Small intestine (tissue), 7 donors: Measurements from ENCODE around the gene NCOA3. TPM values are rescaled to one million over a fixed set of nuclear protein-coding genes. Genes with fewer than 3 reads are reported as not detected.
A peak's percentile ranks its signal among the peaks of the same experiment; 100 is the strongest.

Source experiments
- DNase-seq, 2 donors: peaks; one replicate each; pipeline versions ENCODE4 v3.0.0 to v3.0.0-alpha.2; 2013
- FAIRE-seq: peaks from 2 replicates; lab custom pipeline; 2012; peaks lifted over from hg19 to GRCh38; lab: Jason Lieb, UNC
- H3K27ac ChIP-seq, 3 donors: one replicate each; pipeline ENCODE4 v1.5.1; 2013; ENCODE audit warnings: low read length in 2 of 3, mild to moderate bottlenecking in 2 of 3, control low read depth in 1 of 3, inconsistent platforms in 1 of 3, low read depth in 1 of 3, moderate library complexity in 1 of 3
- H3K27me3 ChIP-seq, 3 donors: one replicate each; pipeline ENCODE4 v1.6.1; 2013; ENCODE audit warnings: low read length in 3 of 3, inconsistent platforms in 1 of 3; ENCODE audit not compliant: control insufficient read depth in 3 of 3, insufficient read depth in 3 of 3
- H3K36me3 ChIP-seq, 3 donors: one replicate each; pipeline ENCODE4 v1.6.1; 2013; ENCODE audit warnings: low read length in 3 of 3, inconsistent platforms in 1 of 3, low read depth in 1 of 3, mild to moderate bottlenecking in 1 of 3, moderate library complexity in 1 of 3; ENCODE audit not compliant: control insufficient read depth in 3 of 3, insufficient read depth in 2 of 3
- H3K4me1 ChIP-seq, 3 donors: one replicate each; pipeline ENCODE4 v1.6.1; 2013; ENCODE audit warnings: low read length in 2 of 3, inconsistent platforms in 1 of 3, low read depth in 1 of 3, mild to moderate bottlenecking in 1 of 3, moderate library complexity in 1 of 3; ENCODE audit not compliant: control insufficient read depth in 3 of 3, insufficient read depth in 2 of 3
- H3K4me3 ChIP-seq, 3 donors: one replicate each; pipeline ENCODE4 v1.5.1; 2013; ENCODE audit warnings: low read length in 3 of 3, control low read depth in 1 of 3, inconsistent platforms in 1 of 3, low read depth in 1 of 3, mild to moderate bottlenecking in 1 of 3, moderate library complexity in 1 of 3
- H3K9me3 ChIP-seq, 2 donors: one replicate each; pipeline ENCODE4 v1.6.1; 2013; ENCODE audit warnings: low read depth in 1 of 2, low read length in 1 of 2; ENCODE audit not compliant: control insufficient read depth in 2 of 2, insufficient read depth in 1 of 2
- WGBS, 3 donors: extraction: QIAGEN DNeasy Blood & Tissue Kit; methylation state at CpG; one replicate each; pipeline ENCODE4 v1.1.7; 2013; 5-methylcytosine and 5-hydroxymethylcytosine counted together
- polyA plus RNA-seq, 4 donors: library from polyadenylated mRNA; stranded (reverse) in 3 of 4; unstranded in 1 of 4; fragments of 200-250 nt in 3 of 4; fragments of 120-200 nt in 1 of 4; gene quantifications; one replicate each; pipeline versions ENCODE4 v1.2.1 to v1.2.3, GENCODE V29; 2013
- donor health status: healthy with polysubstance abuse.
- donor health status: control.
- donor health status: control.
- donor health status: Bipolar disorder and iron deficiency.
- donor health status: healthy.

The NCOA3 gene
- polyA plus RNA-seq, 4 donors: 3.4 to 14.9 (median 5.1) TPM

GRCh38 chr20:47509104-47509661 lies 7.5 kb downstream of the NCOA3 start:
- no peak for DNase-seq
- H3K36me3 ChIP-seq: no peaks in the 10 kb centered on the region
- H3K9me3 ChIP-seq: no peaks in the 10 kb centered on the region
- H3K4me3 ChIP-seq: no peak overlapping the region
- no peak for FAIRE-seq
- 82 to 88% (median 87%) methylated on average over 6 of the region's 6 CpGs for WGBS, 3 donors
- no peak overlapping the region for H3K27ac ChIP-seq
- no peaks in the 10 kb centered on the region for H3K27me3 ChIP-seq
- no peaks in the 10 kb centered on the region for H3K4me1 ChIP-seq

GRCh38 chr20:47509685-47510084 lies 8.0 kb downstream of the NCOA3 start:
- WGBS, 3 donors: 88 to 94% (median 91%) methylated on average over 1 of the region's 1 CpG
- Histone ChIP-seq H3K4me1 (no peaks in the 10 kb centered on the region), H3K4me3 (no peak overlapping the region), H3K36me3 (no peaks in the 10 kb centered on the region), H3K27me3 (no peaks in the 10 kb centered on the region), H3K9me3 (no peaks in the 10 kb centered on the region), H3K27ac (no peak overlapping the region)
- DNase-seq (no peak), FAIRE-seq (no peak)

- Histone ChIP-seq H3K4me3 (no peak overlapping the region), H3K27me3 (no peaks in the 10 kb centered on the region), H3K9me3 (peaks cover 0 to 8% of the 10 kb centered on the region in 2 donors), H3K4me1 (no peaks in the 10 kb centered on the region), H3K36me3 (peaks cover 0 to 7% (median 0%) of the 10 kb centered on the region in 3 donors), H3K27ac (no peak overlapping the region)
- DNase-seq (no peak), FAIRE-seq (no peak)
- WGBS, 3 donors: 84 to 89% (median 87%) methylated on average over 1 of the region's 1 CpG
These were observed 14.2 kb downstream of the NCOA3 start for GRCh38 chr20:47515843-47516242.

- H3K4me3 ChIP-seq: no peak overlapping the region
- peaks cover 0 to 16% (median 0%) of the 10 kb centered on the region in 3 donors for H3K36me3 ChIP-seq
- no peak for DNase-seq
- H3K4me1 ChIP-seq: peaks cover 0 to 3% (median 0%) of the 10 kb centered on the region in 3 donors
- H3K27ac ChIP-seq: no peak overlapping the region
- no peaks in the 10 kb centered on the region for H3K27me3 ChIP-seq
- 96 to 98% (median 97%) methylated on average over 19 of the region's 19 CpGs for WGBS, 3 donors
- FAIRE-seq: no peak
- H3K9me3 ChIP-seq: peaks cover 0 to 34% of the 10 kb centered on the region in 2 donors
These were observed 19.5 kb downstream of the NCOA3 start for GRCh38 chr20:47521059-47521808.

GRCh38 chr20:47524015-47524784 lies 22.5 kb downstream of the NCOA3 start:
- Histone ChIP-seq H3K27ac (peak overlapping the region in 1 of 3 donors; percentile 31), H3K36me3 (peaks cover 0 to 14% (median 0%) of the 10 kb centered on the region in 3 donors), H3K27me3 (no peaks in the 10 kb centered on the region), H3K4me3 (no peak overlapping the region), H3K4me1 (peaks cover 0 to 3% (median 0%) of the 10 kb centered on the region in 3 donors), H3K9me3 (peaks cover 0 to 38% of the 10 kb centered on the region in 2 donors)
- FAIRE-seq: no peak
- WGBS, 3 donors: 64 to 93% (median 64%) methylated on average over 8 of the region's 8 CpGs
- DNase-seq: no peak

- H3K27me3 ChIP-seq: no peaks in the 10 kb centered on the region
- H3K36me3 ChIP-seq: peaks cover 0 to 3% (median 0%) of the 10 kb centered on the region in 3 donors
- WGBS, 3 donors: 94 to 99% (median 97%) methylated on average over 5 of the region's 5 CpGs
- peaks cover 0 to 3% (median 0%) of the 10 kb centered on the region in 3 donors for H3K4me1 ChIP-seq
- FAIRE-seq (no peak), DNase-seq (no peak)
- peaks cover 0 to 21% of the 10 kb centered on the region in 2 donors for H3K9me3 ChIP-seq
- H3K27ac ChIP-seq: no peak overlapping the region
- no peak overlapping the region for H3K4me3 ChIP-seq
These were observed 25.5 kb downstream of the NCOA3 start for GRCh38 chr20:47527004-47527800.

- H3K27me3 ChIP-seq: no peaks in the 10 kb centered on the region
- H3K36me3 ChIP-seq: no peaks in the 10 kb centered on the region
- DNase-seq (no peak), FAIRE-seq (no peak)
- no peak overlapping the region for H3K27ac ChIP-seq
- H3K9me3 ChIP-seq: peaks cover 0 to 4% of the 10 kb centered on the region in 2 donors
- 60 to 85% (median 84%) methylated on average over 2 of the region's 2 CpGs for WGBS, 3 donors
- no peak overlapping the region for H3K4me3 ChIP-seq
- H3K4me1 ChIP-seq: no peaks in the 10 kb centered on the region
These were observed 28.2 kb downstream of the NCOA3 start for GRCh38 chr20:47529840-47530239.

GRCh38 chr20:47531458-47531857 lies 29.8 kb downstream of the NCOA3 start:
- Histone ChIP-seq H3K27ac (no peak overlapping the region), H3K36me3 (peaks cover 0 to 2% (median 0%) of the 10 kb centered on the region in 3 donors), H3K9me3 (peaks cover 0 to 3% of the 10 kb centered on the region in 2 donors), H3K4me1 (no peaks in the 10 kb centered on the region), H3K4me3 (no peak overlapping the region), H3K27me3 (no peaks in the 10 kb centered on the region)
- FAIRE-seq: no peak
- 82 to 96% (median 92%) methylated on average over 1 of the region's 1 CpG for WGBS, 3 donors
- no peak for DNase-seq
